ENCODE results near the gene OASL. TPM values are rescaled to one million over a fixed set of nuclear protein-coding genes. Genes with fewer than 3 reads are reported as not detected.

OASL gene
- polyA plus RNA-seq, 2 of the 4 experiments (the other 2 are of a cell fraction), result 0.81 to 0.94 TPM

DNA sequence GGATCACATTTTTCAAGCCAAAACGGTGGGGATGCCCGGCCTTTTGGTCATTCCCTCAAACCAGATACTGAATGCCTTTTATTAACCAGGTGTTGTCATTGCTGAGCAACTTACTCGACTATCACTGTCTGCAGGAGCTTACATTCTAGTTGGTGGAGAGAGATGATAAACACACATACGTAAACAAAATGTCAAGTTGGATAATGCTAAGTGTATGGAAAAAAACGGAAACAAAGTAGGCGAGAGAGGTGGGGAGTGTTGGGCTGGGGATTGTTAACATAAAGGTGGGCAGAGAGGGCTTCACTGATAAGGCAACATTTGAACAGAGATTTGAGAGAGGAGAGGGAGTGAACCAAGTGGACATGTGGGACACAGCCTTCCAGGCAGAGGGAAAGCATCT, 27.2 kb downstream of the OASL start:
- ATAC-seq (no peak), DNase-seq (ENCODE audit: low read depth in 1 of 2, low spot score in 1 of 2) (no peak), FAIRE-seq (no peak)
- TF ChIP-seq CEBPB (IDR thresholded peaks at IDR 0.05), result no peak
- TF ChIP-seq EHF (CRISPR knock-in tag; IDR thresholded peaks at IDR 0.05), result no peak
- no peak for TF ChIP-seq TP53 (CRISPR knock-in tag; IDR thresholded peaks at IDR 0.05)
- TF ChIP-seq RARB (CRISPR knock-in tag; IDR thresholded peaks at IDR 0.05), result no peak
- TF ChIP-seq, protein P1, sequence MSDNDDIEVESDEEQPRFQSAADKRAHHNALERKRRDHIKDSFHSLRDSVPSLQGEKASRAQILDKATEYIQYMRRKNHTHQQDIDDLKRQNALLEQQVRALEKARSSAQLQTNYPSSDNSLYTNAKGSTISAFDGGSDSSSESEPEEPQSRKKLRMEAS (IDR thresholded peaks at IDR 0.05), result no peak
- TF ChIP-seq FOXS1 (CRISPR knock-in tag; IDR thresholded peaks at IDR 0.05), result no peak
- no peak for TF ChIP-seq NR3C1 (IDR thresholded peaks at IDR 0.05)
- TF ChIP-seq POLR2A (IDR thresholded peaks at IDR 0.05; ENCODE audit: low read length), result no peak
- TF ChIP-seq, protein P2, sequence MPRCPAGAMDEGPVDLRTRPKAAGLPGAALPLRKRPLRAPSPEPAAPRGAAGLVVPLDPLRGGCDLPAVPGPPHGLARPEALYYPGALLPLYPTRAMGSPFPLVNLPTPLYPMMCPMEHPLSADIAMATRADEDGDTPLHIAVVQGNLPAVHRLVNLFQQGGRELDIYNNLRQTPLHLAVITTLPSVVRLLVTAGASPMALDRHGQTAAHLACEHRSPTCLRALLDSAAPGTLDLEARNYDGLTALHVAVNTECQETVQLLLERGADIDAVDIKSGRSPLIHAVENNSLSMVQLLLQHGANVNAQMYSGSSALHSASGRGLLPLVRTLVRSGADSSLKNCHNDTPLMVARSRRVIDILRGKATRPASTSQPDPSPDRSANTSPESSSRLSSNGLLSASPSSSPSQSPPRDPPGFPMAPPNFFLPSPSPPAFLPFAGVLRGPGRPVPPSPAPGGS (IDR thresholded peaks at IDR 0.05), result no peak
- no peak for TF ChIP-seq MAZ (IDR thresholded peaks at IDR 0.05; ENCODE audit: borderline replicate concordance, low read depth, low read length)
- TF ChIP-seq, protein P3, sequence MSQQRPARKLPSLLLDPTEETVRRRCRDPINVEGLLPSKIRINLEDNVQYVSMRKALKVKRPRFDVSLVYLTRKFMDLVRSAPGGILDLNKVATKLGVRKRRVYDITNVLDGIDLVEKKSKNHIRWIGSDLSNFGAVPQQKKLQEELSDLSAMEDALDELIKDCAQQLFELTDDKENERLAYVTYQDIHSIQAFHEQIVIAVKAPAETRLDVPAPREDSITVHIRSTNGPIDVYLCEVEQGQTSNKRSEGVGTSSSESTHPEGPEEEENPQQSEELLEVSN (IDR thresholded peaks at IDR 0.05; ENCODE audit: borderline replicate concordance, low read depth), result no peak
- TF ChIP-seq NPAS2 (CRISPR knock-in tag; IDR thresholded peaks at IDR 0.05; ENCODE audit: borderline replicate concordance), result no peak
- no peak for TF ChIP-seq RCOR1 (IDR thresholded peaks at IDR 0.05; ENCODE audit: low read depth, low read length)
- TF ChIP-seq, protein P4, sequence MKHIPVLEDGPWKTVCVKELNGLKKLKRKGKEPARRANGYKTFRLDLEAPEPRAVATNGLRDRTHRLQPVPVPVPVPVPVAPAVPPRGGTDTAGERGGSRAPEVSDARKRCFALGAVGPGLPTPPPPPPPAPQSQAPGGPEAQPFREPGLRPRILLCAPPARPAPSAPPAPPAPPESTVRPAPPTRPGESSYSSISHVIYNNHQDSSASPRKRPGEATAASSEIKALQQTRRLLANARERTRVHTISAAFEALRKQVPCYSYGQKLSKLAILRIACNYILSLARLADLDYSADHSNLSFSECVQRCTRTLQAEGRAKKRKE (CRISPR knock-in tag; IDR thresholded peaks at IDR 0.05; ENCODE audit: low read depth), result no peak
- TF ChIP-seq PHF8 (IDR thresholded peaks at IDR 0.05; ENCODE audit: borderline replicate concordance, low read depth), result no peak
- H3K27ac ChIP-seq, result no peak overlapping the region
- WGBS (ENCODE audit: missing lambda C conversion rate), result 81% methylated on average over 6 of the region's 6 CpGs
- no peaks in the 10 kb centered on the region for H3K9me3 ChIP-seq
- H3K4me1 ChIP-seq, result peaks cover 8% of the 10 kb centered on the region
- ChIA-PET CTCF (interaction anchor here (1.4 to 2.5 kb wide), 2 partner anchors 10 to 40 kb away, joined by 3 to 11 read pairs; no protein-coding TSS in a partner anchor), POLR2A (no interaction called here)
- H3K4me3 ChIP-seq, result no peak overlapping the region
- H3K4me2 ChIP-seq, result no peak overlapping the region

DNA sequence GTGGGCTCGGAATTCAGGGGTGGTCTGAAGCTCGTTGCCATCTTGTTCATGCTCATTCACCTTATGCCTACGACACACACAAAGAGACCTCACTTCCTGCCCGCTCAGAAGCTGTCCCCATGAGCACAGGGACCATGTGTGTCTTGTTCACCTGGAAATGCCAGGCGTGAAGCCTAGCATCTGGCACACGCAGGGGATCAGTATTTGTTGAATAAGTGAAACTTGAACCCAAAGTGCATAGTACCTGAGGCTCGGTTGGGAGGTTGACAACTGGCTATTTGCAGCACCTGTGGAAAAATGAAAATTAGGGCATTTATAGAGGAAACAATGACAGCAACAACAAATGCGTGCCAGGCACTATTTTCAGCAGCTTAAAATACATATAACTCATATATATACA, 28.2 kb downstream of the OASL start:
- no peaks in the 10 kb centered on the region for H3K9me3 ChIP-seq
- ChIA-PET CTCF (interaction anchor here (1.4 to 2.5 kb wide), 18 partner anchors 9 to 435 kb away, joined by 3 to 14 read pairs (median 8); partner anchors contain the start of gene HNF1A), POLR2A (no interaction called here)
- TF ChIP-seq HOXA7 (CRISPR knock-in tag; IDR thresholded peaks at IDR 0.05) (no peak), RCOR1 (IDR thresholded peaks at IDR 0.05; ENCODE audit: low read depth, low read length) (no peak), CEBPB (IDR thresholded peaks at IDR 0.05) (no peak), CBX2 (IDR thresholded peaks at IDR 0.05; ENCODE audit: borderline replicate concordance, low read depth) (no peak), ZNF302 (CRISPR knock-in tag; IDR thresholded peaks at IDR 0.05) (no peak)
- TF ChIP-seq, protein P5, sequence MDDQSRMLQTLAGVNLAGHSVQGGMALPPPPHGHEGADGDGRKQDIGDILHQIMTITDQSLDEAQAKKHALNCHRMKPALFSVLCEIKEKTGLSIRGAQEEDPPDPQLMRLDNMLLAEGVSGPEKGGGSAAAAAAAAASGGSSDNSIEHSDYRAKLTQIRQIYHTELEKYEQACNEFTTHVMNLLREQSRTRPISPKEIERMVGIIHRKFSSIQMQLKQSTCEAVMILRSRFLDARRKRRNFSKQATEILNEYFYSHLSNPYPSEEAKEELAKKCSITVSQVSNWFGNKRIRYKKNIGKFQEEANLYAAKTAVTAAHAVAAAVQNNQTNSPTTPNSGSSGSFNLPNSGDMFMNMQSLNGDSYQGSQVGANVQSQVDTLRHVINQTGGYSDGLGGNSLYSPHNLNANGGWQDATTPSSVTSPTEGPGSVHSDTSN (IDR thresholded peaks at IDR 0.05), result no peak
- no peak overlapping the region for H3K4me3 ChIP-seq
- H3K4me2 ChIP-seq, result no peak overlapping the region
- peaks cover 8% of the 10 kb centered on the region for H3K4me1 ChIP-seq
- ATAC-seq (no peak), DNase-seq (ENCODE audit: low read depth in 1 of 2, low spot score in 1 of 2) (no peak), FAIRE-seq (no peak)
- no peak overlapping the region for H3K27ac ChIP-seq
- 91% methylated on average over 8 of the region's 8 CpGs for WGBS (ENCODE audit: missing lambda C conversion rate)

DNA sequence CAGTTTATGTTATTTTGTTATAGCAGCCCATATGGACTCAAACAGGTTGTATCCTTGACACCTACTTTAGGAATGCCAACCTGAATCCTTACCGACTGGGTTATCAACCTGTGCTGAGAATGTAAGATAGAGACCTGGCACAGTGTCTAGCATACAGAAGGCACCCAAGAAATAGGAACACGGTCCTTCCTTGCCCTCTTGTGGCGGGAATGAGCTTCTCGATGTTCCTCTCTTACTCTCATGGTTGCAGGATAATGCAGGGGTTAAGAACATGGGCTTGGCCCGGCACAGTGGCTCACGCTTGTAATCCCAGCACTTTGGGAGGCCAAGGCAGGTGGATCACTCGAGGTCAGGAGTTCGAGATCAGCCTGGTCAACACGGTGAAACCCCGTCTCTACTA, 29.3 kb downstream of the OASL start:
- H3K4me2 ChIP-seq, result no peak overlapping the region
- H3K4me3 ChIP-seq, result no peak overlapping the region
- POLR2A ChIA-PET, result no interaction called here
- FAIRE-seq, result peak; percentile 79
- WGBS (ENCODE audit: missing lambda C conversion rate), result 12% methylated on average over 10 of the region's 10 CpGs
- H3K27ac ChIP-seq, result no peak overlapping the region
- CTCF ChIA-PET, result interaction anchor here (0.6 to 2.5 kb wide), 44 partner anchors 9 to 686 kb away, joined by 3 to 14 read pairs (median 5); partner anchors contain the start of genes ACADS, HNF1A and POP5
- H3K9me3 ChIP-seq, result no peaks in the 10 kb centered on the region
- H3K4me1 ChIP-seq, result no peaks in the 10 kb centered on the region; the same call in 2 of the 3 replicates
- peak; percentile 95 to 96 for ATAC-seq
- peak; percentile 70 to 81 for DNase-seq (ENCODE audit: low read depth in 1 of 2, low spot score in 1 of 2)
- TF ChIP-seq POLR2AphosphoS2 (conservative IDR thresholded peaks at IDR 0.05; ENCODE audit: low read length) (no peak), KDM5A (IDR thresholded peaks at IDR 0.05) (no peak), ESRRA (IDR thresholded peaks at IDR 0.05; ENCODE audit: borderline replicate concordance, low read length) (no peak), SMC3 (IDR thresholded peaks at IDR 0.05) (peak; percentile 81), CHD2 (IDR thresholded peaks at IDR 0.05; ENCODE audit: low read length, partially characterized antibody) (no peak), EHF (CRISPR knock-in tag; IDR thresholded peaks at IDR 0.05) (no peak), ZNF302 (CRISPR knock-in tag; IDR thresholded peaks at IDR 0.05) (no peak), PHF8 (IDR thresholded peaks at IDR 0.05; ENCODE audit: borderline replicate concordance, low read depth) (no peak)
- TF ChIP-seq, protein P6, sequence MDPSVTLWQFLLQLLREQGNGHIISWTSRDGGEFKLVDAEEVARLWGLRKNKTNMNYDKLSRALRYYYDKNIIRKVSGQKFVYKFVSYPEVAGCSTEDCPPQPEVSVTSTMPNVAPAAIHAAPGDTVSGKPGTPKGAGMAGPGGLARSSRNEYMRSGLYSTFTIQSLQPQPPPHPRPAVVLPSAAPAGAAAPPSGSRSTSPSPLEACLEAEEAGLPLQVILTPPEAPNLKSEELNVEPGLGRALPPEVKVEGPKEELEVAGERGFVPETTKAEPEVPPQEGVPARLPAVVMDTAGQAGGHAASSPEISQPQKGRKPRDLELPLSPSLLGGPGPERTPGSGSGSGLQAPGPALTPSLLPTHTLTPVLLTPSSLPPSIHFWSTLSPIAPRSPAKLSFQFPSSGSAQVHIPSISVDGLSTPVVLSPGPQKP (IDR thresholded peaks at IDR 0.05; ENCODE audit: low read depth, low read length), result no peak
- TF ChIP-seq, protein P4 (CRISPR knock-in tag; IDR thresholded peaks at IDR 0.05; ENCODE audit: low read depth), result no peak
- TF ChIP-seq, protein P7, sequence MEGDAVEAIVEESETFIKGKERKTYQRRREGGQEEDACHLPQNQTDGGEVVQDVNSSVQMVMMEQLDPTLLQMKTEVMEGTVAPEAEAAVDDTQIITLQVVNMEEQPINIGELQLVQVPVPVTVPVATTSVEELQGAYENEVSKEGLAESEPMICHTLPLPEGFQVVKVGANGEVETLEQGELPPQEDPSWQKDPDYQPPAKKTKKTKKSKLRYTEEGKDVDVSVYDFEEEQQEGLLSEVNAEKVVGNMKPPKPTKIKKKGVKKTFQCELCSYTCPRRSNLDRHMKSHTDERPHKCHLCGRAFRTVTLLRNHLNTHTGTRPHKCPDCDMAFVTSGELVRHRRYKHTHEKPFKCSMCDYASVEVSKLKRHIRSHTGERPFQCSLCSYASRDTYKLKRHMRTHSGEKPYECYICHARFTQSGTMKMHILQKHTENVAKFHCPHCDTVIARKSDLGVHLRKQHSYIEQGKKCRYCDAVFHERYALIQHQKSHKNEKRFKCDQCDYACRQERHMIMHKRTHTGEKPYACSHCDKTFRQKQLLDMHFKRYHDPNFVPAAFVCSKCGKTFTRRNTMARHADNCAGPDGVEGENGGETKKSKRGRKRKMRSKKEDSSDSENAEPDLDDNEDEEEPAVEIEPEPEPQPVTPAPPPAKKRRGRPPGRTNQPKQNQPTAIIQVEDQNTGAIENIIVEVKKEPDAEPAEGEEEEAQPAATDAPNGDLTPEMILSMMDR (IDR thresholded peaks at IDR 0.05), result peak; percentile 83
